Measurements from ENCODE around the gene RCCD1.

Gene RCCD1

DNA sequence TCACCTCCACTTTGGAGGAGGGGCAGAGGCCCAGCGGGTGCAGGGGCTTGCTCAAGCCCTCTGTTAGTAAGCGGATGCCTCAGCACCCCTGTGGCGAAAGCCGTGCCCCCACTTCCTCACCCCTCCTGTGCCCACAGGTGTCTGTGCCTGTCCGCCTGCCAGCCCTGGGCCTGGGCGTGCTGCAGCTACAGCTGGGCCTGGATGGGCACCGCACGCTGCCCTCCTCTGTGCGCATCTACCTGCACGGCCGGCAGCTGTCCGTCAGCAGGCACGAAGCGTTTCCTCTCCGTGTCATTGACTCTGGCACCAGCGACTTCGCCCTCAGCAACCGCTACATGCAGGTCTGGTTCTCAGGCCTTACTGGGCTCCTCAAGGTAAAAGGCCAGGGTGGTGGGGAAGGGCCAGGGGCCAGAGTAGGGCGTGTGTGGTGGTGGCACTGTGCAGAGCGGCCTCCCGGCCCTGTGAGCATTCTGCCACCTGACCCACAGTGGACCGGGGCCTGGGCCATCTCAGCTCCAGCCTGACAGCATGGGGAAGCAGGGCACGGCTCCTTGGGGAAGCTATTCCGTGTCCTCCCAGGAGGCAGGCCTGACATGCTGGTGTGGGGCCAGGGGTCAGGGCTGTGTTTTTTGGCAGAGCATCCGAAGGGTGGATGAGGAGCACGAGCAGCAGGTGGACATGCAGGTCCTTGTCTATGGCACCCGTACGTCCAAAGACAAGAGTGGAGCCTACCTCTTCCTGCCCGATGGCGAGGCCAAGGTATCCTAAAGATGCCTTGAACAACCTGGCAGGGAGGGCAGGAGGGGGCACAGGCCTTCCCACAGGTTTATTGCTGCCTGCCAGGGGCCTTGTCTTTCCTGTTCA is 42.5 kb upstream of the RCCD1 start:
- H4K5ac ChIP-seq (ENCODE audit: low read length), result no peak overlapping the region
- DNase-seq, result no peak
- no peak overlapping the region for H2BK120ac ChIP-seq (ENCODE audit: low read depth, low read length)
- H3K36me3 ChIP-seq (ENCODE audit: control insufficient read depth, insufficient read depth, low read length), result no peaks in the 10 kb centered on the region
- no peaks in the 10 kb centered on the region for H3K79me2 ChIP-seq (ENCODE audit: control insufficient read depth, insufficient read depth, low read length)
- no peak overlapping the region for H3K27ac ChIP-seq (ENCODE audit: low read depth, low read length)
- H3K4me2 ChIP-seq (ENCODE audit: low read length), result no peak overlapping the region
- no CpG with 5 or more reads among the region's 30 CpGs for WGBS (ENCODE audit: extremely low coverage, insufficient coverage, low lambda C conversion rate)
- H3K4ac ChIP-seq (ENCODE audit: low read depth, low read length), result no peak overlapping the region
- H2AK5ac ChIP-seq (ENCODE audit: low read length), result no peak overlapping the region
- no peak overlapping the region for H3K9ac ChIP-seq (ENCODE audit: low read length)
- no peak overlapping the region for H3K56ac ChIP-seq (ENCODE audit: low read length)
- H3K4me3 ChIP-seq (ENCODE audit: low read length), result no peak overlapping the region
- no peak overlapping the region for H3K18ac ChIP-seq (ENCODE audit: low read length)
- H2BK5ac ChIP-seq (ENCODE audit: low read length), result no peak overlapping the region
- no peak overlapping the region for H2BK15ac ChIP-seq (replicated peaks; ENCODE audit: low read depth)
- no peaks in the 10 kb centered on the region for H3K4me1 ChIP-seq (ENCODE audit: control insufficient read depth, low read depth, low read length)
- no peaks in the 10 kb centered on the region for H3K27me3 ChIP-seq (ENCODE audit: insufficient read depth, low read length, poor library complexity)
- no peaks in the 10 kb centered on the region for H3K79me1 ChIP-seq (ENCODE audit: low read length)
- no peak overlapping the region for H3K23ac ChIP-seq (ENCODE audit: low read length)
- no peak overlapping the region for H4K8ac ChIP-seq (ENCODE audit: low read depth, low read length)

DNA sequence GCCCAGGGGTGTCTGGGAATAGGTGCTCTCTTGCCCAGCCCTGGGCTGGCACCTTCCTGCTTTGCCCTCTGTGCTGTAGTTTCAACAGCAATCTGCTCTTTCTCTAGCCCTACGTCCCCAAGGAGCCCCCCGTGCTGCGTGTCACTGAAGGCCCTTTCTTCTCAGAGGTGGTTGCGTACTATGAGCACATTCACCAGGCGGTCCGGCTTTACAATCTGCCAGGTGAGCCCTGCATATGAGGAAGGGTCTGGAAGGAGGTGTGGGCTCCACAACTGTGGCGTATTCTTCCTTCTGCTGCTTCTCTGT is 42.0 kb upstream of the RCCD1 start:
- H3K27ac ChIP-seq (ENCODE audit: low read depth, low read length), result no peak overlapping the region
- H3K79me2 ChIP-seq (ENCODE audit: control insufficient read depth, insufficient read depth, low read length), result no peaks in the 10 kb centered on the region
- H3K27me3 ChIP-seq (ENCODE audit: insufficient read depth, low read length, poor library complexity), result no peaks in the 10 kb centered on the region
- H3K4me1 ChIP-seq (ENCODE audit: control insufficient read depth, low read depth, low read length), result no peaks in the 10 kb centered on the region
- H3K4ac ChIP-seq (ENCODE audit: low read depth, low read length), result no peak overlapping the region
- no peak overlapping the region for H2AK5ac ChIP-seq (ENCODE audit: low read length)
- H3K36me3 ChIP-seq (ENCODE audit: control insufficient read depth, insufficient read depth, low read length), result no peaks in the 10 kb centered on the region
- H2BK120ac ChIP-seq (ENCODE audit: low read depth, low read length), result no peak overlapping the region
- no peak overlapping the region for H4K5ac ChIP-seq (ENCODE audit: low read length)
- no peak overlapping the region for H3K18ac ChIP-seq (ENCODE audit: low read length)
- no CpG with 5 or more reads among the region's 7 CpGs for WGBS (ENCODE audit: extremely low coverage, insufficient coverage, low lambda C conversion rate)
- no peak overlapping the region for H2BK5ac ChIP-seq (ENCODE audit: low read length)
- no peak overlapping the region for H2BK15ac ChIP-seq (replicated peaks; ENCODE audit: low read depth)
- no peak overlapping the region for H3K23ac ChIP-seq (ENCODE audit: low read length)
- no peak overlapping the region for H3K4me3 ChIP-seq (ENCODE audit: low read length)
- DNase-seq, result no peak
- H4K8ac ChIP-seq (ENCODE audit: low read depth, low read length), result no peak overlapping the region
- H3K56ac ChIP-seq (ENCODE audit: low read length), result no peak overlapping the region
- H3K4me2 ChIP-seq (ENCODE audit: low read length), result no peak overlapping the region
- H3K9ac ChIP-seq (ENCODE audit: low read length), result no peak overlapping the region
- no peaks in the 10 kb centered on the region for H3K79me1 ChIP-seq (ENCODE audit: low read length)

DNA sequence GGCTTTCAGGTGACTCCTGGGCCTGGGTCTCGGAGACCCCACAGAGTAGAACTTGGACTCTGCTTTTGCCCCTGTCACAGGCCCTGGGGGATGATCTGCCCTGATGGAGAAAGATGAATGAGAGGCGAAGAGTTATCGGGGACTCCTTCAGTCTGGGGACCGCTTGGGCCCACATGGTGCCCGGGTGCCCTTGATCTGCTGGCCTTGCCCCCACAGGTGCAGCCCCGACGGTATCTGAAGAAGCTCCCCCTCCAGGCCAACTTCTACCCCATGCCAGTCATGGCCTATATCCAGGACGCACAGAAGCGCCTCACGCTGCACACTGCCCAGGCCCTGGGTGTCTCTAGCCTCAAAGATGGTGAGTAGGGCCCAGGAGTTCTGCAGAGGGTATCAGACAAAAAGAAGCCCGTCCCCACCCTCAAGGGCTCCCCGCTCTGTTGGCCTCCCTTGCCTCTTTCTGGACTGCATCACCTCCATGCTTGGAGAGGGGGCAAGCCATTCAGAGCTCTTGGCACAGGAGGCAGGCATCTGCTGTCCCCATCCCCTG is 41.2 kb upstream of the RCCD1 start:
- Histone ChIP-seq H3K4ac (ENCODE audit: low read depth, low read length) (no peak overlapping the region), H4K8ac (ENCODE audit: low read depth, low read length) (no peak overlapping the region), H2AK5ac (ENCODE audit: low read length) (no peak overlapping the region), H3K4me1 (ENCODE audit: control insufficient read depth, low read depth, low read length) (no peaks in the 10 kb centered on the region), H3K4me2 (ENCODE audit: low read length) (no peak overlapping the region), H3K27ac (ENCODE audit: low read depth, low read length) (no peak overlapping the region), H3K36me3 (ENCODE audit: control insufficient read depth, insufficient read depth, low read length) (no peaks in the 10 kb centered on the region), H2BK120ac (ENCODE audit: low read depth, low read length) (no peak overlapping the region), H3K56ac (ENCODE audit: low read length) (no peak overlapping the region), H4K5ac (ENCODE audit: low read length) (no peak overlapping the region), H3K9ac (ENCODE audit: low read length) (no peak overlapping the region), H3K4me3 (ENCODE audit: low read length) (no peak overlapping the region), H3K79me2 (ENCODE audit: control insufficient read depth, insufficient read depth, low read length) (no peaks in the 10 kb centered on the region), H3K23ac (ENCODE audit: low read length) (no peak overlapping the region), H3K18ac (ENCODE audit: low read length) (no peak overlapping the region), H3K79me1 (ENCODE audit: low read length) (no peaks in the 10 kb centered on the region), H2BK5ac (ENCODE audit: low read length) (no peak overlapping the region), H2BK15ac (replicated peaks; ENCODE audit: low read depth) (no peak overlapping the region), H3K27me3 (ENCODE audit: insufficient read depth, low read length, poor library complexity) (no peaks in the 10 kb centered on the region)
- no CpG with 5 or more reads among the region's 12 CpGs for WGBS (ENCODE audit: extremely low coverage, insufficient coverage, low lambda C conversion rate)
- no peak for DNase-seq

DNA sequence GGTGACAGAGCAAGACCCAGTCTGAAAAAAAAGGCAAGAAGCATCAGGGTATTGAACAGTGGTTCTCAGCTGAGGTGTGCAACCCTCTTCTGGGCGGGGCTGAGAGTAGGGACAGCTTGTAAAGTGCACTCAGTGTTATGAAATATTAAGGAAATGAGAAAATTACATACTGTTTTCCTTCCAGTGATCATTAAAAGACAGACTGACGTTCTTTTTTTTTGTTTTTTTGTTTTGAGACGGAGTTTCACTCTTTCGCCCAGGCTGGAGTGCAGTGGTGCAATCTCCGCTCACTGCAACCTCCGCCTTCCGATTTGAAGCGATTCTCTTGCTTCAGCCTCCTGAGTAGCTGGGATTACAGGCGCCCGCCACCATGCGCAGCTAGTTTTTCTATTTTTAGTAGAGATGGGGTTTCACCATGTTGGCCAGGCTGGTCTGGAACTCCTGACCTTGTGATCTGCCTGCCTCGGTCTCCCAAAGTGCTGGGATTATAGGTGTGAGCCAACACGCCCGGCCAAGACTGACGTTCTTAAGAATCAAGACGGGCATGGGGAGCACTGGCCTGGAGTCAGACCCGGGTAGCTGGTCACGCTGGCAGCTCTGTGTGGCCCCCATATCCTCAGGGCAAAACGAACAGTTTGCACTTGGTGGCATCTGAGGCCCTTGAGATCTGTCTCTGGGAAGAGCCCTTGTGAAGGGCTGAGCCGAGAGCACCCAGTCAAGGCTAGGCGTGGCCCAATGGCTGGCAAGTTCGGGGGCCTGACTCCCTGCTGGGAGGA is 40.2 kb upstream of the RCCD1 start:
- Histone ChIP-seq H3K18ac (ENCODE audit: low read length) (no peak overlapping the region), H3K27ac (ENCODE audit: low read depth, low read length) (no peak overlapping the region), H4K5ac (ENCODE audit: low read length) (no peak overlapping the region), H3K27me3 (ENCODE audit: insufficient read depth, low read length, poor library complexity) (no peaks in the 10 kb centered on the region), H3K79me2 (ENCODE audit: control insufficient read depth, insufficient read depth, low read length) (no peaks in the 10 kb centered on the region), H3K23ac (ENCODE audit: low read length) (no peak overlapping the region), H3K4me2 (ENCODE audit: low read length) (no peak overlapping the region), H3K4me1 (ENCODE audit: control insufficient read depth, low read depth, low read length) (no peaks in the 10 kb centered on the region), H3K36me3 (ENCODE audit: control insufficient read depth, insufficient read depth, low read length) (no peaks in the 10 kb centered on the region), H4K8ac (ENCODE audit: low read depth, low read length) (no peak overlapping the region), H3K9ac (ENCODE audit: low read length) (no peak overlapping the region), H2BK120ac (ENCODE audit: low read depth, low read length) (no peak overlapping the region), H3K79me1 (ENCODE audit: low read length) (no peaks in the 10 kb centered on the region), H2AK5ac (ENCODE audit: low read length) (no peak overlapping the region), H3K56ac (ENCODE audit: low read length) (no peak overlapping the region), H2BK15ac (replicated peaks; ENCODE audit: low read depth) (no peak overlapping the region), H3K4ac (ENCODE audit: low read depth, low read length) (no peak overlapping the region), H3K4me3 (ENCODE audit: low read length) (no peak overlapping the region), H2BK5ac (ENCODE audit: low read length) (no peak overlapping the region)
- no CpG with 5 or more reads among the region's 22 CpGs for WGBS (ENCODE audit: extremely low coverage, insufficient coverage, low lambda C conversion rate)
- no peak for DNase-seq

DNA sequence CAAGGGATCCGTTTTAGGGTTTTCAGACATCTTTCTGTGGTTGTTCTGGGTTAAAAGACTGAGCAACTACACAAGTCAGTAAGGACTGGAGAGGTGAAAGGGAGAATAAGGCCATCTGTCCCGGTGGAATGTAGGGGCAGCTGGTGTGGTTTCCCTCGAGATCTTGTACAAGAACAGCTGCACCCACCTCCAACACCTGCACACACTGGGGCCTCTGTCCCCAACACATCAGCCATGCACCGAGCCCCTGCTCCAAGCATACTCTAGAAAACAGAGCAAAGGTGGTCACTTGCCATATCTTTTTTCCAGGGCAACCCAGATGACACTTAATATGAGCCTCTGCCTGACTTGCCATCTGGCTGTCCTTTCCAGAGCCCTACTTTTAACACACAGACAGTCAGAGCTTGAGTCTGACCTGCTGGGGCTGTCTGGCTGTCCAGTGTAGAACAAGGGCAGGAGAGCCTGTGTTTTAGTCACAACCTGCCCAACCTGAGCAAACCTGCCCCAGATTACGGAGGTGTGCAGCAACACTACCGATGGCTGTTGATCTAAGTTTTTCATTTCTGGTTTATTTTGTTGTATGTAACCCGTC is 39.4 kb upstream of the RCCD1 start:
- no peaks in the 10 kb centered on the region for H3K4me1 ChIP-seq (ENCODE audit: control insufficient read depth, low read depth, low read length)
- no peak overlapping the region for H4K8ac ChIP-seq (ENCODE audit: low read depth, low read length)
- no peak overlapping the region for H2BK120ac ChIP-seq (ENCODE audit: low read depth, low read length)
- no peaks in the 10 kb centered on the region for H3K79me2 ChIP-seq (ENCODE audit: control insufficient read depth, insufficient read depth, low read length)
- whole genome bisulfite sequencing (ENCODE audit: extremely low coverage, insufficient coverage, low lambda C conversion rate), result no CpG with 5 or more reads among the region's 7 CpGs
- DNase-seq, result no peak
- no peak overlapping the region for H3K18ac ChIP-seq (ENCODE audit: low read length)
- no peaks in the 10 kb centered on the region for H3K79me1 ChIP-seq (ENCODE audit: low read length)
- no peak overlapping the region for H2BK5ac ChIP-seq (ENCODE audit: low read length)
- H3K9ac ChIP-seq (ENCODE audit: low read length), result no peak overlapping the region
- no peak overlapping the region for H3K56ac ChIP-seq (ENCODE audit: low read length)
- no peak overlapping the region for H4K5ac ChIP-seq (ENCODE audit: low read length)
- H3K4me3 ChIP-seq (ENCODE audit: low read length), result no peak overlapping the region
- H3K4me2 ChIP-seq (ENCODE audit: low read length), result no peak overlapping the region
- no peak overlapping the region for H3K4ac ChIP-seq (ENCODE audit: low read depth, low read length)
- no peak overlapping the region for H2AK5ac ChIP-seq (ENCODE audit: low read length)
- H3K36me3 ChIP-seq (ENCODE audit: control insufficient read depth, insufficient read depth, low read length), result no peaks in the 10 kb centered on the region
- no peaks in the 10 kb centered on the region for H3K27me3 ChIP-seq (ENCODE audit: insufficient read depth, low read length, poor library complexity)
- H3K23ac ChIP-seq (ENCODE audit: low read length), result no peak overlapping the region
- no peak overlapping the region for H3K27ac ChIP-seq (ENCODE audit: low read depth, low read length)
- no peak overlapping the region for H2BK15ac ChIP-seq (replicated peaks; ENCODE audit: low read depth)
